Bronchial epithelial cell (primary cell): ENCODE measurements around the gene SUMO2. TPM values are rescaled to one million over a fixed set of nuclear protein-coding genes. Genes with fewer than 3 reads are reported as not detected.
A peak's percentile ranks its signal among the peaks of the same experiment; 100 is the strongest.
"Not testable (repeated sequence)": the region's sequence is repeated elsewhere in the genome, so short reads cannot be mapped to it uniquely, and the experiment has no call there.

Source experiments
- DNase-seq: peaks from one replicate; pipeline ENCODE4 v3.0.0-alpha.2; 2010; ENCODE audit warnings: low read depth
- FAIRE-seq: peaks from 2 replicates; lab custom pipeline; 2011; peaks lifted over from hg19 to GRCh38; lab: Jason Lieb, UNC
- H3K27me3 ChIP-seq: 2 replicates; pipeline ENCODE4 v1.5.1; 2011; ENCODE audit warnings: low read length; ENCODE audit not compliant: control insufficient read depth, insufficient read depth
- H3K36me3 ChIP-seq: 2 replicates; pipeline ENCODE4 v1.5.1; 2011; ENCODE audit warnings: low read length; ENCODE audit not compliant: control insufficient read depth, insufficient read depth
- H3K4me3 ChIP-seq: 2 replicates; pipeline ENCODE4 v1.5.1; 2011; ENCODE audit warnings: mild to moderate bottlenecking, low read depth, low read length, control low read depth
- CTCF ChIP-seq: IDR thresholded peaks from 2 replicates; pipeline ENCODE4 v1.5.1; 2011; ENCODE audit warnings: mild to moderate bottlenecking, moderate library complexity, low read length, control low read depth, inconsistent platforms; ENCODE audit not compliant: insufficient read depth, severe bottlenecking
- total RNA-seq: library from RNA; depleted of rRNA; stranded (reverse); fragments of >200 nt; gene quantifications from 2 replicates; pipeline ENCODE4 v1.2.1, GENCODE V29; 2014

SUMO2 gene
- total RNA-seq, 1 donor from 2014 or later = 87.1 TPM

- no peak for TF ChIP-seq CTCF
- H3K36me3 ChIP-seq = peaks cover 25% of the 10 kb centered on the region
- FAIRE-seq (no peak), DNase-seq (no peak)
- no peaks in the 10 kb centered on the region for H3K27me3 ChIP-seq
- H3K4me3 ChIP-seq = no peak overlapping the region
Measured at GRCh38 chr17:75146592-75146991, 36.2 kb downstream of the SUMO2 start.

DNA sequence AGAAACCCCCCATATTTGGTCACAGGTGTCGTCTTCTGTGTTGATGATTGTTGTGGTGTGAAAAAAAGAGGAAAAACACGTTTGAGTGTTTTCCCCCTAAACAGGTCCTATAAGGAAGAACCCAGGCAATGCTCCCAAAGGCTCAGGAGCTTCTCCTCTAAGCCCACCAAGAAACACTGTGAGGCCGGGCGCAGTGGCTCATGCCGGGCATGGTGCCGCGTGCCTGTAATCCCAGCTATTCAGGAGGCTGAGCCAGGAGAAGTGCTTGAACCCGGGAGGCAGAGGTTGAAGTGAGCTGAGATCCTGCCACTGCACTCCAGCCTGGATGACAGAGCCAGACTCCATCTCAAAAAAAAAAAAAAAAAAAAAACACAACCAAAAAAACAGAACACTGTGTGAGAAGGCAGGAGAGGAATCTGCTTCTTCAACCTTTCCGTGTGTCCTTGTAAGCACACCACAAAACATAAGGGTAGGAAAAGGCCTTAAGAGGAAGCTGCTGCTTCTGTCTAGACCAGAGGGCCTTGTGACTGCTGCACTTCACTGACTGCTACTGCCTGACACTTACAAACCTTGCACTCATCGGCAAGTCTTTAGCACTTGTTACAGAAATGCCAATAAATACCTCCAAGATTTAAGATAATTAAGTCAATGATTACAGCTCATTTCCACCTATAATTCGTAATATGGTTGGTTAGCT is 37.8 kb downstream of the SUMO2 start:
- no peak for TF ChIP-seq CTCF
- DNase-seq (no peak), FAIRE-seq (no peak)
- Histone ChIP-seq H3K27me3 (no peaks in the 10 kb centered on the region), H3K4me3 (no peak overlapping the region), H3K36me3 (peaks cover 26% of the 10 kb centered on the region)

- Histone ChIP-seq H3K4me3 (no peak overlapping the region), H3K27me3 (no peaks in the 10 kb centered on the region), H3K36me3 (peaks cover 20% of the 10 kb centered on the region)
- DNase-seq (no peak), FAIRE-seq (no peak)
- no peak for TF ChIP-seq CTCF
Measured at GRCh38 chr17:75142236-75142971, 40.4 kb downstream of the SUMO2 start.

DNA sequence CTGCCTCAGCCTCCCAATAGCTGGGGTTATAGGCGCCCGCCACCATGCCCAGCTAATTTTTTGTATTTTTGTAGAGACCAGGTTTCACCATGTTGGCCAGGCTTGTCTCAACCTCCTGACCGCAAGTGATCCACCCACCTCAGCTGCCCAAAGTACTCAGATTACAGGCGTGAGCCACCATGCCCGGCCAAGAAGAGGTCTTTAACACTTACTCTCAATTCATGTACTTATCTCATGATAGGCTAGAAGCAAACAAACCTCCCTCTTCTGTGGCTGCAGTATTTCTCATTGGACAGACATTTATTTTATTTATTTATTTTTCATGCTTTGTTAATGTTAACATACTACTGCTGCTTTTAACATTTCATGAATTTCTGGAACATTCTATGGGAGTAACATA is 44.2 kb downstream of the SUMO2 start:
- DNase-seq = peak; percentile 68
- no peak for TF ChIP-seq CTCF
- Histone ChIP-seq H3K36me3 (peaks cover 5% of the 10 kb centered on the region), H3K27me3 (no peaks in the 10 kb centered on the region), H3K4me3 (no peak overlapping the region)
- no peak for FAIRE-seq

GRCh38 chr17:75137762-75138161 is 45.0 kb downstream of the SUMO2 start:
- DNase-seq, H3K27me3 ChIP-seq, H3K36me3 ChIP-seq, H3K4me3 ChIP-seq, FAIRE-seq: not testable (repeated sequence)

DNA sequence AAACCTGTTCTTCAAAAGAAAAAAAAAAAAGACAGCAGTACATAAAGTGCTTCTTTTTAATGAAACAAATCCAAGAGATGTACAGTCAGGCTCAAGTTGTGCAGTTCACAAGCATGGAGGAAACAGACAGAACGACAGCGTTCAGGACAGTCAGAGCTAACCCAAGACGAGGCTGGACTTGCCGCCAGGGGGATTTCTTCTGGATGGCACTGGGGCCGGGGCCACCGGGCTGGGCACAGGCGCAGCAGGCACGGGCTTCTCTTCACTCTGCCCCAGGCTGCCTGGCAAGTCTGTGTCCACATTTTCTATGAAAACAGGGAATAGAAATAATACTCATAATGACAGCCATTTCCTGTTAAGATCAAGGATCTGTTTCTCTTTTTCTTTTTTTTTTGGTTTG is 46.8 kb downstream of the SUMO2 start:
- no peaks in the 10 kb centered on the region for H3K27me3 ChIP-seq
- DNase-seq = peak; percentile 59
- H3K4me3 ChIP-seq = no peak overlapping the region
- H3K36me3 ChIP-seq = no peaks in the 10 kb centered on the region
- FAIRE-seq = no peak
- peak; percentile 70 for TF ChIP-seq CTCF
